ENCODE results near the gene ZNF487.
"Not testable (repeated sequence)": the region's sequence is repeated elsewhere in the genome, so short reads cannot be mapped to it uniquely, and the experiment has no call there.

The ZNF487 gene

DNA sequence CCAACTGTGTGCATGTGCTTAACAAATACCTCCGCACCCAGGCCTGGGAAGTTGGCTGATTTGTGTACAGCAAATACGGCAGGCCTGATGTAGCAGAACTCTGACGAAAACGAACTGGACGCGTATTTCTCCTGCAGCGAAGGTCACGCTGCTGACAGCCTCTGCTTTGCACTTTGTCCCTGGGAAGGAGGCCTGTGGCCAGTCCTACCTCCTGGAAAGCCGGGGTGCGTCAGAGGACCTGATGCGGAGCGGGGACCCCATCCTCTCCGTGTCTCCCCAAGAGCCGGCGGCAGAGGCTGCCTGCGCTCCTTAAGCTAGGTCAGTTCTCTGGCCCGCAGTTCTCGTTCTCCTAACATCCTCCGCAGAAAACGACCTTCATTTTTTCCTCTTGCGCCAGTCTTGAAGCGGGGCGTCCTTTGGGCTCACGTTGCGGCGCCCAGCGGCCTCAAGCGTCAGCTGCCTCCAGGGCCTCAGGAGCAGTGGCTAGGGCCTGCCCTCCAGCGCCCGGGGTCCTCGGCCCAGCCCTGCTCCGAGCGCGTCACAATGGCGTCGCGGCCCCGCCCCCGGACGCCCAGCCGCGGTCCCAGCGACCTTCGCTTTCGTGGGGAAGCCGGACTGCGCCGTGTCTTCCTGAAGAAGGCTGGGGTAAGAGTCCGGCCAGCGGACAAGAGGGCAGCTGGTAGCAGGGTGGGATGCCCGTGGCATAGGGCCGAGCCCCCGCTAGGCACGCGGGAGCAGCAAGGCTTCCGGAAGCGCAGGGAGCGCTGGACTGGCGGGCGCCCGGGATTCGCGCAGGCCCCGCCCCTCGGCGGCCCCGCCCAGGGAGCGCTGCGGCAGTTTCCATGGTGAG lies at the start of gene ZNF487:
ZNF487 (plus strand) TSS at position 821 of the 850 bp plus-strand sequence. CDS start 38,703 bp downstream, outside the sequence.
- peak; percentile 56 to 71 for DNase-seq (ENCODE audit: low read depth in 2 of 2, low spot score in 1 of 2)

GRCh38 chr10:43387678-43388032 lies 49.3 kb upstream of the ZNF487 start:
- DNase-seq (ENCODE audit: low read depth in 2 of 2, low spot score in 1 of 2) = no peak

GRCh38 chr10:43389867-43390266 lies 47.0 kb upstream of the ZNF487 start:
- no peak for DNase-seq (ENCODE audit: low read depth in 2 of 2, low spot score in 1 of 2)

DNA sequence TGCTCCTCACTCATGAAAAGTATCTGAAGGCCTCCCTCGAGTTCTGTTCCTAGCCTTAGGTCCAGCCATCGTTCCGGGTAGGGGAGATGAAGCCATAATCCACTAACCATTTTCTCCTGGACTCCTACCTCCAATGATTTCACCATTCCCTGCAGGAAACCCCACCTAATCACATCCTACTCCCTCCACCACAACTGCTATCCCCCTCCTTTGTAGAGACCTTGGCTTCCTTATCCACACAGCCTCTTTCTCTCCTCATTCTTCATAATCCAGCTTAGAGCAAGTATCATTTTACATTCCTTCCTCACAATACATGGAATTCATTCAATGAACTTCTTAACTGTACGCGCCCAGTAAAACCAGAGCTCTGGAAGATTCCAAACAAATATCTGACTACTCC lies 46.6 kb upstream of the ZNF487 start:
- DNase-seq (ENCODE audit: low read depth in 2 of 2, low spot score in 1 of 2) = no peak

DNA sequence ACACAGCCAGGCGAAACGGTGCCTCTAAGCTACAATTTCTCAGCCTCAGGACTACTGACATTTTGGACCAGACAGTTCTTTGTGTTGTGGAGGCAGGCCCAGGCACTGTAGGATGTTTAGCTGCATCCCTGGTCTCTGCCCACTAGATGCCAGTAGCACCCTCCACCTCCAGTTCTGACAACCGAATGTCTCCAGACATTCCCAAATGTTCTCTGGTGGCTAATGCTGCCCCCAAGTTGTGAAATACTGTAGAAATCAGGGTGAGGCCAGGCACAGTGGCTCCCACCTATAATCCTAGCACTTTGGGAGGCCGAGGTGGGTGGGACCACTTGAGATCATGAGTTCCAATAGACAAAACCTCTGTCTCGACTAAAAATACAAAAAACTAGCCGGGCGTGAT lies 46.2 kb upstream of the ZNF487 start:
- no peak for DNase-seq (ENCODE audit: low read depth in 2 of 2, low spot score in 1 of 2)

- DNase-seq (ENCODE audit: low read depth in 2 of 2, low spot score in 1 of 2) = no peak
These were observed 45.4 kb upstream of the ZNF487 start for GRCh38 chr10:43391496-43391895.

- no peak for DNase-seq (ENCODE audit: low read depth in 2 of 2, low spot score in 1 of 2)
These were observed 44.2 kb upstream of the ZNF487 start for GRCh38 chr10:43392748-43393147.

GRCh38 chr10:43393186-43393585 lies 43.7 kb upstream of the ZNF487 start:
- not testable (repeated sequence) for DNase-seq (ENCODE audit: low read depth in 2 of 2, low spot score in 1 of 2)

DNA sequence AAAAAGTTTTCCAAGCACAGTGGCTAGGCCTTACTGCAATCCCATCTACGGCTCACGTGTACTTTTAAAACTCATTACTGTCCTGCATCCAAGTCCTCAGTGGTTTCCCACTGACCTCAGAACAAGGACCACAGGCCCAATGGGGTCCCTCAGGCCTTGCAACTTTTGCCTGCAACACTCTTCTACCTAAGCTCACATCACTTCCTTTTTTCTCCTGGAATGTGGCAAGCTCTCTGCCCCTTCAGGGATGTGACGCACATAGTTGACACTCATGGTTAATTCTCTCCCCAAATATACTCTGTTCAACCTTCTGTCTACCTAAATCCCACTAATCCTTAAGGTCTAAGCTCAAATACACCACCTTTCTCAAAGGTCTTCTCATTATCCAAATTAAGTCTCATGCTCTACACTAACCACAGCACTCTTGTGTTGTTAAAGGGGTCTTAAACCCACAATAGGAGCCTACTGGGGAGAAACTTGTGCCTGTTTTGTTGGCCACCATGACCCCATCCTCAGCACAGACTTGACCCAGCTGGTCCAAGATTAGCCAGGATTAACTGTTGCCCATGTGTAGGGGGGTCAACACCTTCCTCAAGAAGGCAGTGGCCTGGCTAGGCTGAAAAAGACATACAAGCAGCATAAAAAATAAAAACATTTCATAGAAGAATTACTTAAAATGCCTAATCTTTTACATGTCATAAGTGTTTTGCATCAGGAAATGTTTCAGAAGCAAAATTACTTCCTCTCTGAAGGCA lies 43.1 kb upstream of the ZNF487 start:
- DNase-seq (ENCODE audit: low read depth in 2 of 2, low spot score in 1 of 2) = no peak

DNA sequence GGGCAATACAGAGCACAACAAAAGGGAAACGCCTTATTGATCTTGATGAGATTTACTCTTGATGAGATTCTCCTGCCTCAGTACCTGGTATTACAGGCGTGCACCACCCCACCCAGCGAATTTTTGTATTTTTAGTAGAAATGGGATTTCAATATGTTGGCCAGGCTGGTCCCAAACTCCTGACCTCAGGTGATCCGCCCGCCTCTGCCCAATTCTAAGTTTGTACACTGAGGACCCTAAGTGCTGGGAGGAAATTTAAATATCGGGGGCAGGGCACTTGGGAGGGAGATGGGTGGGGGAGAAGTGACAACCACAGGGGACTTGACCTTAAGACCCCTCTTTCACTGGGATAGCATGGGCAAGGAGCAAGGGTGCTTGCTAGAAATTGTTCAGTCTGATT lies 42.0 kb upstream of the ZNF487 start:
- DNase-seq (ENCODE audit: low read depth in 2 of 2, low spot score in 1 of 2) = no peak

GRCh38 chr10:43395571-43396060 lies 41.3 kb upstream of the ZNF487 start:
- DNase-seq (ENCODE audit: low read depth in 2 of 2, low spot score in 1 of 2) = no peak

- DNase-seq (ENCODE audit: low read depth in 2 of 2, low spot score in 1 of 2) = peak in 1 of 2 donors; percentile 32
These were observed 40.6 kb upstream of the ZNF487 start for GRCh38 chr10:43396061-43396927.

DNA sequence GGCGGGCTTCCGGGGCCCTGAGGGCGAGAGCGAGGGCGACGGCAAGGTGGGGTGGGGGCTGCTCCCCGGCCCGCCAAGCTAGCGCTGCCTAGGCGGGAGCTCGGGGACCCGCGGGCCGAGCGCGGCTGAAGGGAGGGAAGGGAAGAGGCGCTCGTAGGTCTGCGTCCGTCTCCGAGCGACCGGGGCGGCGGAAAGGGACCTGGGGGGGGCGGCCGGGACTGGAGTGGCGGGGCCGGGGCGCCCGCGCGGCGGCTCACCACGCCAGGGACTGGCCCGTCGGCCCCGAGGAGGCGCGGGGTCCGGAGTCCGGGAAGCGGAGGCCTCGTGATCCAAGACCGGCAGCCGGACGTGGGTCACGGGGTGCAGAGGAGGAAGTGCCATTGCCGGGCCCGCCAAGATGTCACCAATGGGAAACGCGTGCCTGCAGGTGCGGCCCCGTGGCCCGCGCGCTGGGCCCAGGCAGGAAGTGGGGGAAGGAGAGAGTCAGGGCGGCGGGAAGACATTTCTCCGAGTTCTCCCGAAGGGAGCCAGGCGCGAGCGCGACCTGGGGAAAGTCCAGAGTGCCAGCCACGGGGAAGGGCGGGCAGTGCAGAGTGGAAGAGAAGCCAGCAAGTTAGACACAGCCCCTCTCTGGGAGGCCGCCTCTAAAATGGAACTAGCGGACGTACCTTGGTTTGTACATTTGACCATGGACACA lies 39.8 kb upstream of the ZNF487 start:
- DNase-seq (ENCODE audit: low read depth in 2 of 2, low spot score in 1 of 2) = peak; percentile 33 to 50

GRCh38 chr10:43398939-43399319 lies 38.0 kb upstream of the ZNF487 start:
- DNase-seq (ENCODE audit: low read depth in 2 of 2, low spot score in 1 of 2) = no peak

GRCh38 chr10:43399320-43400310 lies 37.3 kb upstream of the ZNF487 start:
- no peak for DNase-seq (ENCODE audit: low read depth in 2 of 2, low spot score in 1 of 2)

GRCh38 chr10:43401627-43402026 lies 35.3 kb upstream of the ZNF487 start:
- no peak for DNase-seq (ENCODE audit: low read depth in 2 of 2, low spot score in 1 of 2)

DNA sequence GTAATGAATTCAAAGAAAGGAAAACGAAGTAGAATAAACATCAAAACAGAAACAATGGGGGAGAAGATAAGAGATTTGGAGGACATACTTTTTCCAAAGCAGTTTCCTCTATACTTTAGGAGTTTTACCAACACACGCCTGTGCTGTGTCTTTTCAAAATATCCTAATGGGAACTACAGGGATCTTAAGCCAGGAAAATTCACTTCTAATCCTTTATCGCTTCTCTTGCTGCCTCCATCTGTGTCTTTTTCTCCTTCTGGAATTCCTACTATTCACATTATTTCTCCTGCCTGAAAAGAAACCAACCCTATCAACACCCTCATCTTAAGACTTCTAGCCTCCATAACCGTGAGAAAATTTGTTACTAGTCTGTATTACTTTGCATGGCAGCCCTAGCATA lies 34.7 kb upstream of the ZNF487 start:
- DNase-seq (ENCODE audit: low read depth in 2 of 2, low spot score in 1 of 2) = no peak

GRCh38 chr10:43402880-43403452 lies 33.9 kb upstream of the ZNF487 start:
- DNase-seq (ENCODE audit: low read depth in 2 of 2, low spot score in 1 of 2) = no peak

All from stimulated activated CD8-positive, alpha-beta memory T cell treated with anti-CD3 and anti-CD28 coated beads, Interleukin-4, amount 100 ng/mL, for 4 hours (primary cell).